Stimulated activated CD4-positive, alpha-beta T cell treated with anti-CD3 and anti-CD28 coated beads, TNF-alpha, amount 100 ng/mL, for 1 hour (primary cell): Measurements from ENCODE around the gene IRX1.

Experiments
- DNase-seq, 3 donors: peaks; one replicate each; pipeline ENCODE4 v3.0.0-alpha.2; 2020; ENCODE audit warnings: low read depth in 3 of 3, low spot score in 1 of 3

The IRX1 gene

GRCh38 chr5:3595006-3595961, at the start of gene IRX1:
Gene IRX1 (plus strand): TSS chr5:3595832. CDS start chr5:3596106, 274 bp downstream.
- DNase-seq, result no peak

GRCh38 chr5:3546028-3546427, 49.6 kb upstream of the IRX1 start:
- DNase-seq, result no peak

- DNase-seq, result no peak
These were observed 31.5 kb upstream of the IRX1 start for GRCh38 chr5:3564116-3564515.

GRCh38 chr5:3564827-3565518, 30.7 kb upstream of the IRX1 start:
- no peak for DNase-seq

- no peak for DNase-seq
These were observed 10.7 kb upstream of the IRX1 start for GRCh38 chr5:3584724-3585531.

GRCh38 chr5:3590161-3590966, 5.3 kb upstream of the IRX1 start:
- DNase-seq, result no peak

- no peak for DNase-seq
These were observed 4.4 kb upstream of the IRX1 start for GRCh38 chr5:3590967-3591900.

GRCh38 chr5:3592298-3592697, 3.3 kb upstream of the IRX1 start:
- no peak for DNase-seq

- DNase-seq, result no peak
These were observed 1.7 kb upstream of the IRX1 start for GRCh38 chr5:3593771-3594509.

GRCh38 chr5:3594510-3595005, 1.1 kb upstream of the IRX1 start:
- no peak for DNase-seq

- DNase-seq, result no peak
These were observed 711 bp downstream of the IRX1 start for GRCh38 chr5:3596261-3596825.

- no peak for DNase-seq
These were observed 1.2 kb downstream of the IRX1 start for GRCh38 chr5:3596857-3597166.

GRCh38 chr5:3597167-3598007, 1.8 kb downstream of the IRX1 start:
- DNase-seq, result no peak

GRCh38 chr5:3598207-3598606, 2.6 kb downstream of the IRX1 start:
- no peak for DNase-seq

GRCh38 chr5:3598769-3599211, 3.2 kb downstream of the IRX1 start:
- no peak for DNase-seq

- no peak for DNase-seq
These were observed 3.8 kb downstream of the IRX1 start for GRCh38 chr5:3599226-3600105.
